NCI-H2171 treated with DMSO at 0.1 percent for 48 hours (cell line): ENCODE data around the gene UBE2F.
"Not testable (repeated sequence)": the region's sequence is repeated elsewhere in the genome, so short reads cannot be mapped to it uniquely, and the experiment has no call there.

ENCODE experiments used
- DNase-seq: peaks from one replicate; lab custom pipeline; 2025; lab: John Stamatoyannopoulos, UW

The UBE2F gene

DNA sequence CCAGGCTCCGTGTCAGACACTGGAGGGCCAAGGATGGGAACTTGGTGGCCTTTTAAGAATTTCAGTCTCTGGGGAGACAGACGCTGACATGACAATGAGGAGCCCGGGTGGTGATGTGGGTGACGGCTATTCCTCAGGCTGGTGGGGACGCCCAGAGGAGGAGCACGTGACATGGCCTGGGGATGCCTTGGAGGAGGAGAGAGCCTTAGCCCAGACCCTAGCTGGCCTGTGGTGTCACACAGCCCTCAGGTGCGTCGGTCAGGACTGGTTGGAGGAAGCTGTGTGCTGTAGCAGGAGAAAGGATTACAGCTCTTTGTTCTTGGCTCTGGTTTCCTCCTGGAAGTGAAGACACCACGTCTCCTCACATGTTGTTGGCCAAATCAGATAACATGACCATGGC, 54.0 kb downstream of the UBE2F start:
- DNase-seq: no peak

DNA sequence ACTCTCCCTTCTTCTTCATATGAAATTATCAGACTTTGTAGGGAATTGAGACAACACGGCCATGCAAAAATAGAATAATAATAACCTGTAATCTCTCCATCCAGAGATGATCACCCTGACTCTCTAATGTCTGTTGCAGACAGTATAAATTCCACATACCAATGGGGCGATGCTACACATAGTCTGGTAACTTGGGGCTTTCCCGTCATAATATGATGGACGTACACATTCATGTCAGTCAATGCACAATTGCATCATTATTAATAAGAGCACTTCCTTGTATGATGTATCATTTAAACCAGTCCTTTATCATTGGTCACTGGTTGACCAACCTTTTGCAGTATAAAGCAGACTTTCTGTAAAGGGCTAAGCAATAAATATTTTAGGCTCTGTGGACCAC, 54.5 kb downstream of the UBE2F start:
- no peak for DNase-seq

GRCh38 chr2:238022594-238023157, 55.9 kb downstream of the UBE2F start:
- no peak for DNase-seq

GRCh38 chr2:238023608-238024007, 56.8 kb downstream of the UBE2F start:
- no peak for DNase-seq

DNA sequence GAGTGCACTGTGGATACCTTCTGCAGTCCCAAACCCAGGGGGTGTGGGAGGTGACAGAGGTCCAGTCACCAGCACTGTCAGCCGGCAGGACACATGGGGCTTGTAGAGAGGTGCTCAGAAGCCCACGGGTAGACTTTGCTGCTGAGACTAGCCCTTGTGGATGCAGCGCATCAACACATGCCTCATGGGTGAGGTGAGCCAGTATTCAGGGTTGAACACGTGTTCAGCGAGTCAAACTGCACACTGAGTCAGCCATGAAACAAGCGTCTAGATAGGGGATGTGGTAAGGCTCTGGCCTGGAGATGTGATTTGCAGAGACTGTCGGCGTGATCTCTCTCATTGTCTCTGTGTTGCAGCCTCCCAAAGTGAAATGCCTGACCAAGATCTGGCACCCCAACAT, 58.2 kb downstream of the UBE2F start:
- DNase-seq: no peak

DNA sequence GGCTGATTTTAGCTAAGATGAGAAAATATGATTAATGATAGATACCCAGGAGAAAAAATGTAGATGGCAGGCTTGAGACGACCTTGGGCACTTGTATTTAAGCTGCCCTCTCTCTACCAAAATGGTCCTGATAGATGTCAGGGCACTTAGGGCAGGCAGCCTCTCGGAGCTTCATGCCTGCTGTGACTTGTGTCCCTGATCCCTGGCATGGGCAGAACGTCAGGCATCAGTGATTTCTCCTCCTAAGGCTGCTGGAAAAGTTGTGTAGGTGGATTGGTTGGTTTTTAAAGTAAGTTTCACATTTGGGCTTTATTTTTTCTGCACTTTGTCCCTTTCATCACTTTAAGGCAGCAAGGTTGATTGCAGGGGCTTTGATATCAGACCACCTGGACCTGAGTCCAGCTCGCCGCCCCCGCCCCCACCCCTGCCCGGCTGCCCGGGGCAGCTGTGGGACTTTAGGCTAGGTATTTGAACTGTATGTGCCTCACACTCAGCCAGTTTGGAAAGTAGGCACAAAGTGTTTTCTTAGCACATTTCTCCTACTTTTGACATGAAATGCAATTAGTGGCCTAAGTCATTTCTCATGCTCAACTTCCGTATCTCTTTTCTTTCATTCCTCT, 59.0 kb downstream of the UBE2F start:
- no peak for DNase-seq

- DNase-seq: no peak
These were observed 60.2 kb downstream of the UBE2F start for GRCh38 chr2:238027058-238027457.

DNA sequence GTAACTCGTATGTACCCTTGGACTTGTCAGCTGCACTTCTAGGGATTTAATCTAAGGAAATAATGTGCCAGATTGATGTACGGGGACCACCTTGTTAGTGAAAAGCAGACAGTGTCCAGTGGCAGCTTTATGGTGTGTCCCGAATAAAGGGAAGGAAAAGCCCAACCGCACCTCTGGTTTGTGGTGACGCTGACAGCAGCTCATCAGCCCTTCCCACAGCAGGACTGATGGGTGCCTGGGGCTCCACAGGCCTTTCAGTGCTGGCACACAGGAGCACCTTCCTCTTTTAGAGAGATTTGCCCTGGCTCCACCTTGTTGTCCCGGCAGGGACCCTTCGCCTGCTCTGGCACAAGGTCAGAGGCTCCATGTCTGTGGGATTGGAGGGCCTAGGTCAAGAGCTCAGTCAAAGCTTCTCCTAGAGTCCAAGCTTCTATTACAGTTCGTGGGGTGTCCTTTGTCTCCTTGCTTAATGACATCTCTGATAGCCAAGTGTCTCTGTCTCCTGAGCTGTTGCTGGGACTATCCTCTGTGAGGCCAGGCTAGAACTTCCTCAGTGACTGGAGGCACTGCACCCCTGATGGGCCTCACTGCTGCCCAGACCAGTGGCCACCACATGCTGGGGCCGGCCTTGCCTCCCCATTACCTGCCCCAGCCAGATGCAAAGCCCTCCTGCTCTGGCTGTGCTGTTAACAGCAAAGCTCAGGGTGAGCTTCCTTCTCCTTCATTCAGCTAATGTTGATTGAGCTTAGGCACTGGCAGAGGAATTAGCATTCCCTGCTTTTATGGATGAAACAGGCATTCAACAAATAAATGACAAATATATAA, 61.0 kb downstream of the UBE2F start:
- no peak for DNase-seq

- DNase-seq: no peak
These were observed 63.0 kb downstream of the UBE2F start for GRCh38 chr2:238029853-238030252.

DNA sequence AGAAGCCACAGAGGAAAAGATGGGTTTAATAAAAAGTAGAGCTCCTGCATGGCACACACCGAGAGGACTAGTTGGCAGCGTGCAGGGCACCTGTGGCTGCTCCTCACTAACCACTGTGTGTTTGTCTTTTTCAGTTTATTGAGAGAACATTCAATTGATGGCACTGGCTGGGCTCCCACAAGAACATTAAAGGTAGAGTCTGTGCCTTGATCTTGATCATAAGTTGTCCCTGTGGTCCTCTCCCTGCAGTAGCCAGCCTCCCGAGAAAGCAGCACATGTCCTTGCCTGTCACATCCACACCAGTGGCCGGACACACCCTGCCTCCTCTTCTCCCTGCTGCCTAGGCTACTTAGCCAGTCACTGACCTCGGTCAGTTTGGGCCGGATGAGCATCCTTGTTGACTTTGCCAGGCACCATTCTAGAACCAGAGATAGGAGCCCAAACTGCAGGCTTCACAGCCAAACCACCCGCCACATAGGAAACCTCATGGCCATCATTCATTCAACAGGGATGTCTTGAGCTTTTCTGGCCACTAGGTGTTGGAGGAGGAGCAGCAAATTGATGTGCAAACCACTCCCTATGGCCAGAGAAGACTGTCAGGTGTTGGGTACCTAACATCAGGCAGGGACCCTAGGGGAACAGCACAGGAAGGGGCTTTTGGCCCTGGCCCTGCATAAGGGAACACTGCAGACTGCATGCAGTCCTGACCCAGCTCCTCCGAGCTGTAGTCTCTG, 63.8 kb downstream of the UBE2F start:
- DNase-seq: no peak

GRCh38 chr2:238031751-238032150, 64.9 kb downstream of the UBE2F start:
- no peak for DNase-seq

GRCh38 chr2:238032755-238033337, 66.0 kb downstream of the UBE2F start:
- no peak for DNase-seq

DNA sequence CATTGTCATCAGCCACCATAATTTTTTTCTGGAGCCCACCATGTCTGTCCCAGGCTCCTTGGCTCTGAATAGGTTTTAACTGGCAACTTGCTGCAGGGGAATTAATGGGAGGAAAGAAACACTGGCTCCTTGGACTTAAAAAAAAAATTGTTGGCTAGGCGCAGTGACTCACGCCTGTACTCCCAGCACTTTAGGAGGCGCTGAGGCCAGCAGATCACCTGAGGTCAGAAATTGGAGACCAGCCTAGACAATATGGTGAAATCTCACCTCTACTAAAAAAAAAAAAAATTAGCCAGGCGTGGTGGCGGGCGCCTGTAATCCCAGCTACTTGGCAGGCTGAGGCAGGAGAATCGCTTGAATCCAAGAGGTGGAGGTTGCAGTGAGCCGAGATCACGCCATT, 67.2 kb downstream of the UBE2F start:
- DNase-seq: not testable (repeated sequence)

DNA sequence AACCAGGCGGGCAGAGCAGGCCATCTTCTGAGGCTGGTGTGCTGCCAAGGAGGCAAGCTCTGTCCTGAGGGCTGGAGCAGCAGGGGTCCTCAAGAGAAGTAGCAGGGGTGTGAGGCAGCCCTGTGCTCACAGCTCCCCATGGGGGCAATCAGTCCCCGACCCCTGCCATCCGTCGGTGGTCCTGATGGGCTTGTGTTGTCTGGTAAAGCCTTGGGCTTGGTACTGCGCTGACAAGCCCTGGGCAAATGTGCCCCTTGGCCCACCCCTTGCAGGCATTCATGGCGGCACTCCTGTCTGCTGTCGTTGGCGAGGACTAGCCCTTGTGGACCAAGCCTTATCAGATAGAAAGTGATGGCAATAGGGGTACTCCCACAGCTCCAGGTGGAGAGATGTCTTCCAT, 71.4 kb downstream of the UBE2F start:
- DNase-seq: no peak

DNA sequence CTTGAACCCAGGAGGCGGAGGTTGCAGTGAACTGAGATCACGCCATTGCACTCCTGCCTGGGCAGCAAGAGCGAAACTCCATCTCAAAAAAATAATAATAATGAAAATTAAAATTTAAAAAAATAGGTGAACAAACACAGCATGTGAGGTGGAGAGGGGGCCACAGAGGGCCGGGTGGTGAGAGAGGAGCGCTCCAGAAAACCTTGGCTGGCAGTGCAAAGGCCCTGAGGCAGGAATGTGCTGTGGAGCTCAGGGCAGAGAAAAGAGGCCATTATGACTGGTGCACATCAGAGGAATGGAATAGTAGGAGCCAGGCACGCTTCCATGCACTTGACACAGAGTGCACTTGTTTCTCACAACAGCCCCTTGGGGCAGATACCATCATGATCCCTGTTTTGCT, 72.3 kb downstream of the UBE2F start:
- no peak for DNase-seq

- no peak for DNase-seq
These were observed 73.2 kb downstream of the UBE2F start for GRCh38 chr2:238039985-238040384.

DNA sequence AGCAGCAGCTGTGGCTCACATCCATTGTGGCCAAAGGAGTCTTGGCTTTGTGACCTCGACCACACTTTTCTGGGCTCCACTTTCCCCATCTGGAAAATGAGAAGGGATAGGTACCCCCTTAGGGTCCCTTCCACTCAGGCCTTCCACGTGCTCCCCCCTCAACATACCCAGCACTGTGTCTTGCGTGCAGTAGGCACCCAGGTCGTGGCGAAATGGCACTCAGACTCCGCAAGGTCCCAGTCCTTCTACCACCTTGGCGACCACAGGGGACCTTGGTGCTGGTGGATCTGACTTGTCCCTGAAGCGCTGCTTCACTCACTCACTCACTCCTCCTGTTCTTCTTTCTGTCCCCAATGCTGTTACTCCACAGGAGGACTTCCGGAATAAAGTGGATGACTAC, 74.1 kb downstream of the UBE2F start:
- no peak for DNase-seq

GRCh38 chr2:238042090-238042489, 75.3 kb downstream of the UBE2F start:
- DNase-seq: no peak

- no peak for DNase-seq
These were observed 76.2 kb downstream of the UBE2F start for GRCh38 chr2:238042849-238043584.

DNA sequence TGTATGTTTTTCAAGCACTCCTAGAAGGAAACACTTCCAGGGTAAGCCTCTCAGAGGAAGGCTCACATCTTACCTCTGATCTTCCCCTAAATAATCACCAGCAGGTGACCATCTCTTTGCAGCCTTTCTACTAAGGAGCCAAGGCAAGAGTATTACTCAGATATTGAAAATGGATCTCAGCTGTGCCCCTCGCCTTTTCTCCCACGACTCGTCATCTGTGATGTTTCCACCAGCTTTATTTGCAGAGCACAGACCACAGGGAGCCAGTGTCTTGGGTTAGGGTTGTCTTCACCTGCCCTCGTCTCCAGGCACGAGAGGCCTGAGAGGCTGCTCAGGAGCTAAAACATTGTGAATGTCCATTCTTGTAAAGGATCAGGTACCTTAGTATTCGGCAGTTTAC, 77.0 kb downstream of the UBE2F start:
- no peak for DNase-seq

DNA sequence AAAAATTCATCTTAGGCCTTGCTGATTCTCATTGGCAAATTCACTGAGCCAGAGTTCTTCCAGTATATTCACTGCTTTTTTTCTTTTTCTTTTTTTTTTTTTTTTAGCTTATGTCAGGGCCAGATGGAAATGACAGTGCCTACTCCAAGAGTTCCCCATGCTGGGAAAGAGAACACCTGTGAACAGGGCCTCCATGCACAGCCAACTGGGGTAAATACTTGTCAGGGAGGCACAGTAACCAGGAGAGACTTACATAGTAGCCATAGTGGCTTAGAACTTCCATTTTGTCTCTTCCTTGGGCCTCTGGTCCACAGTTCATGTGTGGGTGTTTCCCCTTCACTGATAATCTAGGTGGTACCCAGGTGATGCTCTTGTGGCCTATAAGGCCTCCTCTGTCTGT, 78.8 kb downstream of the UBE2F start:
- DNase-seq: peak; percentile 18
